EL (cell line): ENCODE results near the gene SBDS.
"Not testable (repeated sequence)": the region's sequence is repeated elsewhere in the genome, so short reads cannot be mapped to it uniquely, and the experiment has no call there.

Experiments
- DNase-seq: peaks from one replicate; pipeline ENCODE4 v3.0.0-alpha.2; 2016

The SBDS gene

DNA sequence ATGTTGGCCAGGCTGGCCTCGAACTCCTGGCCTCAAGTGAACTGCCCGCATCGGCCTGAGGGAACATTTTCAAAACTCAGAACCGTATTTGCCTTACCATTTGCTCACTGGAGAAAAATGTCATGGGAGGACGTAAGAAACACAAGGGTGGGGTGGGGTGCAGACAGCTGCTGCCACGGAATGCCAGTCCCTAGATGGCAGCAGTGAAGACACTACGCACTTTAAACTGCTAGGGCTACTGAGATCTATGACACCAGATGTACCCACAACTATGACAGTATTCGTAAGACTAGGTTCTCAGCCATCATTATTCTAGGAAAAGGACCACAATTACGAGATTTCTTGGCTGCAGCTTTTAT lies 716 bp downstream of the SBDS start:
- DNase-seq = peak; percentile 89

DNA sequence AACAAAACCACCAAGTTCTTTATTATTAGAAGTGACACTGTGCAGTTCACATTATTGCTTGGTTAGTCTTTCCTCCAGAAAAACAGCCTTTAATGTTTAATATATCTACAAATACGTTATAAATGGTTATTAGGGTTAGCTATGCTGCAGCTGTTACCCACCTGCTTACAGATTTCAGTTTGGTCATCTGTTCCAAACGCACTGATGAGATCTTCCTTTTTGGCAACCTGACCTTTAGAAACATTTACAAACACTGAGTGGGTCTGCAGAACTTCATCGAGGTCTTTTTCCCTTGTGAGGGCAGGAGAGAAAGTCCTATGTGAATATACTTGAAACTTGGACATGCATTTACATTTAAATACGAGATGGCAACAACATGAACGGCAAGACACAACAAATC lies 1.3 kb downstream of the SBDS start:
- DNase-seq = not testable (repeated sequence)

DNA sequence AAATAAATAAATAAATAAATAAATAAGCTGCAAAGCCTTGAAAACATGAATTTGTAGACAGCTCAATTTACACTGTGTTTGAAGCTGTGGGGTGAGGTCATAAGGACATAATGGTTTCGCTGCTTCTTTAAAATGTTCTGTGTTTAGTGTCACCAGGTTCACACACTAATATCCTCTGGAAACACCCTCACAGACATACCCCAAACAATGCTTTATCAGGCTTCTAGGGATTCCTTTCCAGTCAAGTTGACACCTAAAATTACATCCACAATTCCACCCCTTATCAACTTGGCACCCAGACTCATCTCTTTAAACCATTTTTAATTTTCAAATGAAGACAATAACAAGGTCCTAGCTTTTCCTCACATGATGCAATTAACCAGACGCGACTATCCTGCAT lies 5.8 kb downstream of the SBDS start:
- not testable (repeated sequence) for DNase-seq

GRCh38 chr7:66980336-66980735 lies 15.1 kb downstream of the SBDS start:
- not testable (repeated sequence) for DNase-seq

GRCh38 chr7:66979013-66979412 lies 16.4 kb downstream of the SBDS start:
- not testable (repeated sequence) for DNase-seq

- DNase-seq = not testable (repeated sequence)
These were observed 17.1 kb downstream of the SBDS start for GRCh38 chr7:66978312-66978711.

DNA sequence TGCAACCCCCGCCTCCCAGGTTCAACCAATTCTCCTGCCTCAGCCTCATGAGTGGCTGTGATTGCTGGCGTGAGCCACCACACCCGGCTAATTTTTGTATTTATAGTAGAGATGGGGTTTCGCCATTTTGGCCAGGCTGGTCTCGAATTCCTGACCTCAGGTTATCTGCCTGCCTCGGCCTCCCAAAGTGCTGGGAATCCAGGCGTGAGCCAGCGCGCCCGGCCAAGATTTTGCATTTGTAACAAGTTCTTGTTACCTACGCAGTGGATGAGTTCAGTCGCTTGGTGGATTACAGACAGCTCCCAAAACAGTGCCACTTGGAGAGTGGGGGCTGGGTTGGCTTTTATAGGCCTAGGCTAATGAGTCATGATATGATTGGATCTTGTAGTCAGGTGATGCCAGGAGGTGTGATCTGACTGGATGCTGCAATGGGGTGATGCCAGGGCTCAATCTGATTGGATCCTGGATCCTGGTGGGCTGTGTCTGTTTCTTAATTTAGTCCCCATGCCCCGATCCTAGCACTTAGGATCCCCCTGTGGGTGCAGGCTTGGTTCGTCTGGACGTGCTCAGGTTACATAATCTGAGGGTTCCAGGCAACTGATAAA lies 20.3 kb downstream of the SBDS start:
- no peak for DNase-seq

DNA sequence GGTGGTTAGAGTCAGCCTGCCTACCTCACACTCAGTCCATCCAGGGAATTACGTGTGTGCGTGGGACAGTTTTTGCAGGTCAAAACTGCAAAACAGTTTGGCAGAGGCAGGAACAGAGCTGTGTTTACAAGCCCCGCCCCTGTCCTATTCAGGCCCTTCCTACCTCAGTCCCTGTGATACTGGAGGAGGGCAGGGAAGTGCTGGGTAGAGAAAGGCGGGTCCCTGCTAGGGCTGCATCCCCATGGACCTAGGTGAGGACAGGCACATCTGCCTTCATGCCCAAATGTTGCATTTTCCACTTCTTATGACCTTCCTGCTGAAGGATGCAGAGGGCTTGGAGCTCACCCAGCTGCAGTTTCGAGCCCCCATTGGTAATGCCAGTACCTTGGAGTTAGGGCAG lies 25.1 kb downstream of the SBDS start:
- DNase-seq = no peak

GRCh38 chr7:66969001-66969400 lies 26.4 kb downstream of the SBDS start:
- DNase-seq = not testable (repeated sequence)

- DNase-seq = no peak
These were observed 28.4 kb downstream of the SBDS start for GRCh38 chr7:66967029-66967428.

DNA sequence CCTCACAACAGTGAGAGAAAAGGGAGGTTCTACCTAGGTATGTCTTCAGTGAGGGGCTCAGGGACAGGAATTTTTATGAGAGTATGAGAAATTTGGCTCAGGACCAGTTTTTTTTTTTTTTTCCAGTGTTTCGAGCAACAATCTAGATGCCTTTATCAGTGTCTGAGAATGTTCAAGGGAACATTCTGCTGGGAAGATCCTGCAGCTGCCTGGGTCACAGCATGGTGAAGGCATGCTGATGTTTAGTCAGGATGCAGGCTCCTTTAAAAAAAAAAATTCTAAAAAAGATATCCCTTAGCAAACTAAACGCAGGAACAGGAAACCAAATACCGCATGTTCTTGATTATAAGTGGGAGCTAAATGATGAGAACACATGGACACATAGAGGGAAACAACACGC lies 31.0 kb downstream of the SBDS start:
- peak; percentile 45 for DNase-seq

GRCh38 chr7:66961096-66961495 lies 34.3 kb downstream of the SBDS start:
- no peak for DNase-seq

DNA sequence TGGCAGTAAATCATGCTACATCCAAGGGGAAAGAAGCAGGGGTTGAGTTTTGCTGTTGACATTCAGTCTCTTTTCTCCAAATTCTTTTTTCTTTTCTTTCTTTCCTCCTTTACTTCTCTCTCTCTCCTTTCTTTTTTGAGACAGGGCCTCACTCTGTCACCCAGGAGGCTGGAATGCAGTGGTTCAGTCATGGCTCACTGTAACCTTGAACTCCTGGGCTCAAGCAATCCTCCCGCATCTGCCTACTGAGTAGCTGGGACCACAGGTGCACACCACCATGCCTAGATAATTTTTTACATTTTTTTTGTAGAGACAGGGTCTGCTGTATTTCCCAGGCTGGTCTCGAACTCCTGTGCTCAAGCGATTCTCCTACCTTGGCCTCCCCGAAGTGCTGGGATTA lies 35.2 kb downstream of the SBDS start:
- DNase-seq = no peak

DNA sequence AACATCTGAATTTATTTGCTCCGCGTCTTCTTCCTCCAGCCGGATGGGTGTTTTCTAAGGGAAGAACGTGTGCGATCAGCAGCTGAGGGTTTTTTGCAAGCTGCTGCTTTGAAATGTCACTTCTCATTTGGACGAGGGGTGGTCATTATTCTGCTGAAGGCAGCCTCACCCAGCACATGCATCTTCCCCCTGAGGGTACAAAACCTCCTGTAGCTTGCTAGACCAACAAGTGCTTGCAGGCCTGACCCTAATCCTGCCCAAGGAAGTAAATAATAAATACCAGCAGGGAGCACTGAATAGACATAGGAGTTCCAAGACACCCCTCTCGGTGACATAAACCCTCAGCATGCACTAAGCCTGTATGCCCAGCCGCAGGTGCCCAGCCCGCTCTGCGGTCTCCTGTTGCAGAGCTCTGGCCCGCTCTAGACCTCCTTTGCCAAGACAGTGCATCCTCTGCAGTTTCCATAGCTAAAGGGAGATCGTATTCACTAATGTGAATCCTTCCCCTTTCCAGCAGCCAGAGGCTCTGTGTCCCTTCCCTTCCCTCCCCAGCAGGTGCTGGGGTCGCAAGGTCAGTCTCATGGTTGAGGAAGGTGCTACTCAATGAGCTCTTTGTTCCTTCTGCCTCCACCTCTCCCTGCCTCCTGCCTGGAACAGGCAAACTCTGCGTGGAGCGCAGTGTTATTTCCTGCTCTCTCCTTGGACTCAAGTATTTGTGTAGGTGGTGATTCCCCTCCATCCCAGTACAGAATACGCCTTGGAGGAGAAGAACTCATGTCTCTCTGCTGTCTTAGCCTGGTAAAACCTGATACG lies 36.6 kb downstream of the SBDS start:
- DNase-seq = no peak

GRCh38 chr7:66957595-66958290 lies 37.6 kb downstream of the SBDS start:
- DNase-seq = no peak

GRCh38 chr7:66953044-66953427 lies 42.4 kb downstream of the SBDS start:
- DNase-seq = no peak

DNA sequence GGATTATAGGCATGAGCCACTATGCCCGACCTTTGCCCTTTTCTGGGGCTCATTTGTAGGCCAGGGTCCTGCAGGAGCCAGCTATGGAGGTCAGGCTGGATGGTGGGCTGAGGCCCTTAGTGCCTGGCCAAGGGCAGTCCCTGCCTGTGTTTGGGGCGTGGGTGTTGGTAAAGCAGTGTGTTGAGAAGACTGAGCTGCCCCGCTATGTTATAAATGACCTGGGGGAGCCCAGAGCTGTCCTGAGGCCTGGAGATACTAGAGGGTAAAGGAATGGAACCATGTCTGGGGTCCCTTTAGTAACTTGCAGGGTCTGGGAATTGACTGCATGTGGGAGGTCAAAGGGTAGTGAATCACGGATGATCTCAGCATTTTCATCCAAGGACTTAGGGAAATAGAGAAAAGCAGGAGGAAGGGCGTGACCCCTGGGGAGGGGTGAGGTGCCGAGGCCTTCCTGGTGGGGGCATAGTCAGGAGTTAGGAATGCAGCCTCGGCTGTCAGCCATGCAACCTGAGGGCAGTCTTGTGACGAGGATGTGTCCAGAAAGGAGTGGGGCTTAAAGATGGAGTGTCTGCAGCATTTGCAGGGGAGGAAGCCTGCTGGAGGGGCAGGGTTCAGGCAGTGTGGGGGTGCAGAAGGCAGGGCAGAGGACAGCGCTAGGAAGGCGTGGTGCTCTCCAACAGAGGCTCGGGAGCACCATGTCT lies 42.9 kb downstream of the SBDS start:
- peak; percentile 96 for DNase-seq

DNA sequence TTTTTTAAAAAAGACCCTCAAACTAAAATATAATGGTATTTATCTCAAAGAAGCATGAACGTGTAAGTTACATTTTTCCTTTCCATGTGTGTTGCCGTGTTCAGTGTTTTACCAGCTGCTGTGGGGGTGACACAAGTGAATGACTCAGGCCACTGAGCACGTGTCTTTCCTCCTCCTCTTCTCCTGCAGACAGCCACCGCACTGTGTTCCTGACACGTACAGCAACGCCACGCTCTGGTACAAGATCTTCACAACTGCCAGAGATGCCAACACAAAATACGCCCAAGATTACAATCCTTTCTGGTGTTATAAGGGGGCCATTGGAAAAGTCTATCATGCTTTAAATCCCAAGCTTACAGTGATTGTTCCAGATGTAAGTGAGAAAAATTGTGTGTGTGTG lies 44.6 kb downstream of the SBDS start:
- DNase-seq = peak; percentile 59

- no peak for DNase-seq
These were observed 45.1 kb downstream of the SBDS start for GRCh38 chr7:66950311-66950710.

- no peak for DNase-seq
These were observed 46.8 kb downstream of the SBDS start for GRCh38 chr7:66948480-66949109.

DNA sequence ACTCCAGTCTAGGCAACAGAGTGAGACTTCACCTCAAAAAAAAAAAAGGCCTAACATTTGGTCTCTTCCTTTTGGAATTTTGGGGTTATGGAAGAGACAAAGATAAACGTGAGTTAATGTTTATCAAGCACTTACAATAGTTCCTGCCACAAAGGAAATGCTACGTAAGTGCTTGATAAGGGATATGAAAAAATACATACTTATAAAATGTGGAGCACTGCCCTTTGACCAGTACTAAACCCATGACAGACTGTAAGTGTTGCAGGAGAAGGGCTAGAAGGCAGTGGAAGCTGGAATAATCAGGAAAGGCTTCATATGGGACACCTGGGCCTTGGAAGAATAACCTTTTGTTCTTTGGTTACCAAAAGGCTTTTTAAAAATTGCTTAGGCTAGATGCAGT lies 48.8 kb downstream of the SBDS start:
- DNase-seq = no peak

- no peak for DNase-seq
These were observed 56.1 kb downstream of the SBDS start for GRCh38 chr7:66939325-66939724.

GRCh38 chr7:66937940-66938339 lies 57.4 kb downstream of the SBDS start:
- DNase-seq = no peak
